Heart right ventricle (tissue), 16 donors: ENCODE data around the gene KIF25. TPM values are rescaled to one million over a fixed set of nuclear protein-coding genes. Genes with fewer than 3 reads are reported as not detected.
"Not testable (repeated sequence)": the region's sequence is repeated elsewhere in the genome, so short reads cannot be mapped to it uniquely, and the experiment has no call there.

ENCODE experiments used
- ATAC-seq, 8 donors: fragments of 200-7000 bp; cut with Tn5 transposase; one replicate each; pipeline ENCODE4 v1.9.1; 2020; ENCODE audit warnings: mild to moderate bottlenecking in 8 of 8, moderate library complexity in 8 of 8, moderate number of reproducible peaks in 1 of 8
- DNase-seq, 2 donors: peaks; one replicate each; pipeline ENCODE4 v3.0.0-alpha.2; 2020
- H3K27ac ChIP-seq, 10 donors: fragments of 200-600 bp; sonication (generic) in 2 of 10; one replicate each; pipeline versions ENCODE4 v1.5.0 to v1.8.0; 2020 to 2022; ENCODE audit warnings: mild to moderate bottlenecking in 3 of 10
- H3K27me3 ChIP-seq, 7 donors: fragments of 200-600 bp; one replicate each; pipeline ENCODE4 v1.8.0; 2021 to 2022; ENCODE audit warnings: mild to moderate bottlenecking in 2 of 7
- H3K36me3 ChIP-seq, 9 donors: fragments of 200-600 bp; sonication (generic) in 1 of 9; one replicate each; pipeline versions ENCODE4 v1.5.0 to v1.8.0; 2020 to 2022; ENCODE audit warnings: mild to moderate bottlenecking in 2 of 9
- H3K4me1 ChIP-seq, 9 donors: fragments of 200-600 bp; sonication (generic) in 1 of 9; one replicate each; pipeline versions ENCODE4 v1.5.0 to v1.8.0; 2020 to 2022; ENCODE audit warnings: mild to moderate bottlenecking in 4 of 9
- H3K4me3 ChIP-seq, 10 donors: fragments of 200-600 bp; sonication (generic) in 2 of 10; one replicate each; pipeline versions ENCODE4 v1.5.0 to v1.8.0; 2020 to 2022; ENCODE audit warnings: mild to moderate bottlenecking in 7 of 10, moderate library complexity in 2 of 10
- H3K9me3 ChIP-seq, 11 donors: fragments of 200-600 bp in 10 of 11; sonication (generic) in 2 of 11; one replicate each; pipeline versions ENCODE4 v1.5.0 to v1.8.0; 2013 to 2022; ENCODE audit warnings: mild to moderate bottlenecking in 2 of 11, control low read depth in 1 of 11, moderate library complexity in 1 of 11
- CTCF ChIP-seq, 9 donors: fragments of 200-600 bp; sonication (generic) in 2 of 9; IDR thresholded peaks; one replicate each; pipeline versions ENCODE4 v1.5.0 to v1.8.0; 2021 to 2022; ENCODE audit warnings: antibody characterized with exemption in 9 of 9, mild to moderate bottlenecking in 5 of 9, moderate library complexity in 1 of 9
- WGBS, 2 donors: extraction: QIAGEN DNeasy Blood & Tissue Kit; methylation state at CpG; one replicate each; pipeline ENCODE4 v1.1.7; 2013; ENCODE audit warnings: inconsistent platforms in 1 of 2; 5-methylcytosine and 5-hydroxymethylcytosine counted together
- intact Hi-C, 10 donors: fragments of 100-400 bp; cut with DNase I; formaldehyde crosslinking; loops; one replicate each; pipeline versions ENCODE4 v1.11.1 to v1.14.2; 2022
- polyA plus RNA-seq, 2 donors: library from polyadenylated mRNA; stranded (reverse); fragments of 200-250 nt; gene quantifications; one replicate each; pipeline ENCODE4 v1.2.3, GENCODE V29; 2013
- total RNA-seq, 10 donors: library from RNA; stranded (reverse); fragmentation: NEBNext Ultra II Directional in 3 of 10; extraction: Animal tissue kit (Norgen Biotek cat#: 25700) in 3 of 10; gene quantifications; one replicate each; pipeline versions ENCODE4 v1.2.1 to v1.2.4, GENCODE V29; 2021 to 2023
- donor health status: Arrhythmogenic right ventricular cardiomyopathy.
- donor health status: ischemic (EF 13 %, LVEDD 7.1; RV severe dilation, severe dysfunction).
- donor health status: healthy with polysubstance abuse.
- donor health status: DM: no; HTN: yes; CAD: no.
- donor health status: DM: no; HTN: no; CAD: no.
- donor health status: ischemic (EF 25% LVEDD 6.9; RV normal size, moderate dysfunction).
- donor health status: ischemic (EF 25% LVEDD 5.7; RV mildly dilated, moderate dysfunction).
- donor health status: healthy.
- donor health status: DM: yes; HTN: yes; CAD: no.
- donor health status: Ischemic cardiomyopathy.
- donor health status: ischemic (EF 35%, LVEDD 5.7; RV mildly dilated, moderate dysfunction).
- donor health status: nonischemic (EF 11% LVEDD 7.7; RV severe dilation, severe dysfunction).
- donor health status: DM: yes; HTN: yes; CAD: no.
- donor health status: PGD.
- donor health status: ischemic (EF 29% LVEDD 5.4; RV normal size, mild dysfunction).
- donor health status: nonischemic (EF 23%, LVEDD 6.1; RV moderate dilation, normal function).

Gene KIF25
- total and polyA plus RNA-seq, 12 donors: 0.18 to 0.95 (median 0.39) TPM; not detected in 4

GRCh38 chr6:168075787-168076202, 78.3 kb downstream of the KIF25 start:
- DNase-seq: no peak
- TF ChIP-seq CTCF (IDR thresholded peaks at IDR 0.05): no peak
- H3K27ac ChIP-seq: no peak overlapping the region
- no peaks in the 10 kb centered on the region for H3K36me3 ChIP-seq
- intact Hi-C loops: no loop called here
- H3K27me3 ChIP-seq: no peaks in the 10 kb centered on the region
- H3K9me3 ChIP-seq: no peaks in the 10 kb centered on the region
- H3K4me3 ChIP-seq: no peak overlapping the region
- ATAC-seq: no peak
- 91 to 94% methylated on average over 33 of the region's 34 CpGs for WGBS, 2 donors
- H3K4me1 ChIP-seq: peaks cover 0 to 12% (median 6%) of the 10 kb centered on the region in 9 donors

- peaks cover 0 to 12% (median 6%) of the 10 kb centered on the region in 9 donors for H3K4me1 ChIP-seq
- H3K4me3 ChIP-seq, ATAC-seq, DNase-seq, H3K27ac ChIP-seq, intact Hi-C loops, H3K27me3 ChIP-seq, H3K36me3 ChIP-seq, H3K9me3 ChIP-seq: not testable (repeated sequence)
- WGBS, 2 donors: 96 to 97% methylated on average over 7 of the region's 7 CpGs
These were observed 79.9 kb downstream of the KIF25 start for GRCh38 chr6:168077401-168077800.

GRCh38 chr6:168078175-168078942, 80.9 kb downstream of the KIF25 start:
- TF ChIP-seq CTCF (IDR thresholded peaks at IDR 0.05): no peak
- 65 to 66% methylated on average over 19 to 21 of the region's 21 CpGs for WGBS, 2 donors
- no peaks in the 10 kb centered on the region for H3K27me3 ChIP-seq
- no peak overlapping the region for H3K27ac ChIP-seq
- DNase-seq (no peak), ATAC-seq (peak in 1 of 8 donors; percentile 15)
- no peaks in the 10 kb centered on the region for H3K9me3 ChIP-seq
- no peaks in the 10 kb centered on the region for H3K36me3 ChIP-seq
- H3K4me1 ChIP-seq: peaks cover 0 to 12% (median 6%) of the 10 kb centered on the region in 9 donors
- no peak overlapping the region for H3K4me3 ChIP-seq
- intact Hi-C loops: no loop called here

- DNase-seq (no peak), ATAC-seq (peak in 7 of 8 donors; percentile 21 to 70 (median 50))
- no peak for TF ChIP-seq CTCF (IDR thresholded peaks at IDR 0.05)
- 80 to 84% methylated on average over 21 of the region's 21 CpGs for WGBS, 2 donors
- no peaks in the 10 kb centered on the region for H3K36me3 ChIP-seq
- H3K9me3 ChIP-seq: no peaks in the 10 kb centered on the region
- intact Hi-C loops: no loop called here
- no peak within 1 kb of the TSS for H3K4me3 ChIP-seq
- no peaks in the 10 kb centered on the region for H3K27me3 ChIP-seq
- peaks cover 0 to 12% (median 6%) of the 10 kb centered on the region in 9 donors for H3K4me1 ChIP-seq
- H3K27ac ChIP-seq: no peak within 1 kb of the TSS
These were observed 81.5 kb downstream of the KIF25 start, which contains the start of gene FRMD1 for GRCh38 chr6:168078943-168079405. FRMD1 (minus strand) TSS chr6:168079212; CDS start chr6:168079094, 118 bp downstream.
